ENCODE measurements around the gene CACNA1G.
A peak's percentile ranks its signal among the peaks of the same experiment; 100 is the strongest.

The CACNA1G gene

DNA sequence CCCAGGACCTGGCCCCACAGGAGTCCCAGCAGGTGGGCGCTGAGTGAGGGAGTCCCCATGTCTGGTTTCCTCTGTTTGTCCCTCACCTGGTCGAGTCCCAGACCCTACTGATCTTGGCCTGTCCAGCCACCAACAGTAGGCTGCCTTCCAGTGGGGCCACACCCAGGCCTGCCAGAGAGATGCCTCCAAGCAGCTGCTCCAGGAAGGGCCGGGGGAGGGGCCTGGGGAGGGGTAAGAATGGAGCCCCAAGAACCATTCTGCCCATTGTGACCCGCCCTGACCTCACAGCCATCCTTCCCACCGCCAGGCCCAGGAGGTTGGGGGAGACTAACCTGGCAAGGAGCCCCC lies 12.8 kb upstream of the CACNA1G start:
- no peak for DNase-seq (ENCODE audit: low read depth in 2 of 2)

DNA sequence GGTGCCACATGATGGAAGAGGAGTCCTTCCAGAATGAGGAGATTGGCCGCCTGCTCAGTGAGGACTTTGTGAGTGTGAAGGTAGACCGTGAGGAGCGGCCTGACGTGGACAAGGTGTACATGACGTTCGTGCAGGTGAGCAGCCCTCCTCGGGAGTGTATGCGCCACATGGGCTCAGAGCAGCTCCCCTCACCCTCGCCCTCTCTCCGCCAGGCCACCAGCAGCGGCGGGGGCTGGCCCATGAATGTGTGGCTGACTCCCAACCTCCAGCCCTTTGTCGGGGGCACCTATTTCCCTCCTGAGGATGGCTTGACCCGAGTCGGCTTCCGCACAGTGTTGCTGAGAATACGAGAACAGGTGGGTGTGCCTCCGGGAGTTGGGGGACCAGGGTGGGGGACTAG lies 11.7 kb upstream of the CACNA1G start:
- no peak for DNase-seq (ENCODE audit: low read depth in 2 of 2)

DNA sequence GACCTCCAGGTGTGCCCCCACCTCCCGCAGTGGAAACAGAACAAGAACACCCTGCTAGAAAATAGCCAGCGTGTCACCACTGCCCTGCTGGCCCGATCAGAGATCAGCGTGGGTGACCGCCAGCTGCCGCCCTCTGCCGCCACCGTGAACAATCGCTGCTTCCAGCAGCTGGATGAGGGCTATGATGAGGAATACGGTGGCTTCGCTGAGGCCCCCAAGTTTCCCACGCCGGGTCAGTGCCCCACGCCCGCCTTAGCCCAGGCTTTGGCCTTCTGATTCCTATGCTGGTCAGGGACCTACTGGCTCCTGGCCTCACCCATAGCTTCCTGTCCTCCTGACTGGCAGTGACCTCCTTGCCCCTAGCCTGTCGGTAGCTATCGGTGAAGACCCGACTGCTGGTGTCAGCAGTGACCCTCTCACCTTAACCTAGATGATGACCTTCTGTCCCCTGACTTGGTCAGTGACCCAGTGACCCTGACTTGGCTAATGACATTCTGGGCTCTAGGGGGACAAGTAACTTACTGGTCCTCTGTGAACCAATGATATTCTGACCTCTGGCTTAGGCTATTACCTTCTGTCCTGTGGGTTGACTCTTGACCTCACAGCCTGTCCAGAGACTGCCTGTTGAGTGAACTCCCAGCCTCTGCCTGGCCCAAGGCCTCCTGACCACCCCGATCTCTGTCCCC lies 11.1 kb upstream of the CACNA1G start:
- no peak for DNase-seq (ENCODE audit: low read depth in 2 of 2)

DNA sequence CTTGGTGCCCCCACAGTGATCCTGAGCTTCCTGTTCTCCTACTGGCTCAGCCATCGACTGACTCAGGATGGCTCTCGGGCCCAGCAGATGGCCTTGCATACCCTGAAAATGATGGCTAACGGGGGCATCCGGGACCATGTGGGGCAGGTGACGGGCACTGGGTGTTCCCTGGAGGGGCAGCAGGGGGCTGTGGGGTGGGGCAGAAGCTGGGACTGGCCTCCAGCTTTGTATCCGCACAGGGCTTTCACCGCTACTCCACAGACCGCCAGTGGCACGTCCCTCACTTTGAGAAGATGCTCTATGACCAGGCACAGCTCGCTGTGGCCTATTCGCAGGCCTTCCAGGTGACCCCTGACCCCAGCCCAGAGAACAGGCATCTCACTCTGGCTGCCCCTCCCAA lies 10.5 kb upstream of the CACNA1G start:
- no peak for DNase-seq (ENCODE audit: low read depth in 2 of 2)

DNA sequence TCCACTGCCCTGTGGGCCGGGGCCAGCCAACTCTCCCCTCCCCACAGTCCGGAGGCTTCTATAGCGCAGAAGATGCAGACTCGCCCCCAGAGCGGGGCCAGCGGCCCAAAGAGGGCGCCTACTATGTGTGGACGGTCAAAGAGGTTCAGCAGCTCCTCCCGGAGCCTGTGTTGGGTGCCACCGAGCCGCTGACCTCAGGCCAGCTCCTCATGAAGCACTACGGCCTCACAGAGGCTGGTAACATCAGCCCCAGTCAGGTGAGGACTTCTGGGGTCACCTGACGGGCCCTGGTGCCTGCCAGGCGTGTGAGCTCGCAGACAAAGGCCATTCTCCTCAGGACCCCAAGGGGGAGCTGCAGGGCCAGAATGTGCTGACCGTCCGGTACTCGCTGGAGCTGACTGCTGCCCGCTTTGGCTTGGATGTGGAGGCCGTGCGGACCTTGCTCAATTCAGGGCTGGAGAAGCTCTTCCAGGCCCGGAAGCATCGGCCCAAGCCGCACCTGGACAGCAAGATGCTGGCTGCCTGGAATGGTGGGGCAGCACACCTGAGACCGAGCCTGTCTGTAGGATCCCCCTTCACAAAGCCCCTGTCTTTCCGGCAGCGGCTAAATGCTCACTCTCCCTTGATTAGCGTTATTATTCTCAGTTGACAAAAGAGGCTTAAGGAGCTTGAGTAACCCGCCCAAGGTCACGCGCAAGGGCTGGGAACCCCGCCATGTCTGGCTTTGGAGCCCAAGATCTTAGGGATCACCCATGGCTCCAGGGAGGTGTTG lies 9.7 kb upstream of the CACNA1G start:
- peak; percentile 36 to 45 for DNase-seq (ENCODE audit: low read depth in 2 of 2)

DNA sequence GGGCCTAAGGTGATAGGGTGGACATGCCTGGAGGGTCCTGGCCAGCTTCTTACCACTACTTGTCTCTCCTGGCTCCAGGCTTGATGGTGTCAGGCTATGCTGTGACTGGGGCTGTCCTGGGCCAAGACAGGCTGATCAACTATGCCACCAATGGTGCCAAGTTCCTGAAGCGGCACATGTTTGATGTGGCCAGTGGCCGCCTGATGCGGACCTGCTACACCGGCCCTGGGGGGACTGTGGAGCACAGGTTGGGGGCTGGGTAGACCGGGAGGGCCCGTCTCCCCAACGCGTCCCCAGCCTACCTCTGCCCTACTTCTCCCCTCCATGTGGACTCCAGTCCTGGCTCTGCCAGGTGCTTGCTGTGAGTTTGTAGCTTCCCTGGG lies 9.1 kb upstream of the CACNA1G start:
- DNase-seq (ENCODE audit: low read depth in 2 of 2): no peak

DNA sequence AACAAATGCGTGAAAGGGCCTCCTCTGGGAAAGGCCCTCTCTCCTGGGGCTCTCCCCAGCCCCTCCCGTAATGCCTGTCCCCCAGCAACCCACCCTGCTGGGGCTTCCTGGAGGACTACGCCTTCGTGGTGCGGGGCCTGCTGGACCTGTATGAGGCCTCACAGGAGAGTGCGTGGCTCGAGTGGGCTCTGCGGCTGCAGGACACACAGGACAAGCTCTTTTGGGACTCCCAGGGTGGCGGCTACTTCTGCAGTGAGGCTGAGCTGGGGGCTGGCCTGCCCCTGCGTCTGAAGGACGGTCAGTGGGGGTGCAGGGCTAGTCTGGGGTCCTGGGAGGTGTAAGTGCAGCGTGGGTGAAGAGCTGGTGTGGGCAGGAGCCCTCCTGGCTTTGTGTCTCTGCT lies 8.6 kb upstream of the CACNA1G start:
- DNase-seq (ENCODE audit: low read depth in 2 of 2): no peak

DNA sequence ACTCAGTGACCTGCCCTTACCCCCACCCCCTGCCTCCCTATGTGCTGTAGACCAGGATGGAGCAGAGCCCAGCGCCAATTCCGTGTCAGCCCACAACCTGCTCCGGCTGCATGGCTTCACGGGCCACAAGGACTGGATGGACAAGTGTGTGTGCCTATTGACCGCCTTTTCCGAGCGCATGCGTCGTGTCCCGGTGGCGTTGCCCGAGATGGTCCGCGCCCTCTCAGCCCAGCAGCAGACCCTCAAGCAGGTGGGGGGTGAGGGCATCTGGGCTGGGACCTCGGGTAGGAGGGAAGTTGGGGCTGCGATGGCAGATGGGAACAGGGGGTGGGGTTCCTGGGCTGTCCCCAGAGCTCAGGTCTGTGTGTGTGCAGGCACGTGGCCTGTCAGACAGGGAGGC lies 6.3 kb upstream of the CACNA1G start:
- no peak for DNase-seq (ENCODE audit: low read depth in 2 of 2)

DNA sequence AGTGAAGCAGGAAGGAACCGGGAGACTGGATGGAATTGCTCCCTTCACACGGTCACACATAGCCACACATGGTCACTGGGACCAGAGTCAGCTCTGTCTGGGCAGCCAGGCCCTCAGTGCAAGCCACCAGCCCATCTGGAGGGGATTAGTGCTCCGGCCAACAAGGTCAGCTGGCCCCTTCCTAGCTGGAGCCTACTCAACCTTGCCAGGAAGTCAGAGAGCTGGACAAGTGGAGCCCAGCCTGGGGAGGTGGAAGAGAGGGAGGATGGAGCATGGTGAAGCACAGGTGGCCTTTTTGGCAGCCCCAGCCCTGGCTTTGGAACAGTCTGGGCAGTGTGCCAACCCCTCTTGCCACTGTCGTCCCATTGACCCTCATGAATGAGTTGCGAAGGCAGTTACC lies 3.7 kb upstream of the CACNA1G start:
- DNase-seq (ENCODE audit: low read depth in 2 of 2): no peak

DNA sequence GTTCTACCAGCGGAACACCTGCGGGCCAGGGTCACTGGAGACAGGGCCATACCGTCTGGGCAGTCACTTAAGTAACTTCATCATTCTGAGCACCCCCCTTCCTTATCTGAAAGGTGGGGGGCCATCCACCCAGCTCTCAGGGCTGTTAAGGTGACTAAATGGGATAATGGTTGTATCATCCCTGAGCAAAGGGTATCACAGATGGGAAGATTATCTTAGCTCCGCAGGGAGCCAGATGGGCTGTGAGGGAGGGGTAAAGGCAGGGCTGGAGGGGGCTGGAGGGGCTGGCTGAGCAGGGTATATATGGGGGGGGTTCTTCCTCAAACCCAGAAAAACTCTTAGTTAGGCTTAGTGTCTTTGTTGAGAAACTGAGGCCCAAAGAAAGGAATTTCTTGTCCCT lies 2.9 kb upstream of the CACNA1G start:
- no peak for DNase-seq (ENCODE audit: low read depth in 2 of 2)

DNA sequence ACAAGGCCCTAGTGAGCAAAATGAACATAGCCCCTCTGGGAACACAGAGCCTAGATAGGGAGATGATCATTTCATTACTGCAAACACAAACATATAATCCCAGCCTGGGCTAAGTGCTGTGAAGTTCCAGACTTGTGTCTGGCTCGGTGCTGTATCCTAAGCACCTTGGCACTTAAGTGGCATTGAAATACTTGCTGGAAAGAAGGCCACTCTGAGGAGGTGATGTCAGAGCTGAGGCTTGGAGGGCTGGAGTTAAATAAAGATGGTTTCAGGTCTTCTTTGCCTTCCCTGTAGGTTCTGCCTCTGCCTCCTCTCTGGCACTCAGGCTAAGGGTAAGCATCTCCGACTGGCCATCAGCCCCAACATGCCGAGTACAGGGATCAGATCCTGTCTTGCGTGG lies 2.4 kb upstream of the CACNA1G start:
- no peak for DNase-seq (ENCODE audit: low read depth in 2 of 2)

DNA sequence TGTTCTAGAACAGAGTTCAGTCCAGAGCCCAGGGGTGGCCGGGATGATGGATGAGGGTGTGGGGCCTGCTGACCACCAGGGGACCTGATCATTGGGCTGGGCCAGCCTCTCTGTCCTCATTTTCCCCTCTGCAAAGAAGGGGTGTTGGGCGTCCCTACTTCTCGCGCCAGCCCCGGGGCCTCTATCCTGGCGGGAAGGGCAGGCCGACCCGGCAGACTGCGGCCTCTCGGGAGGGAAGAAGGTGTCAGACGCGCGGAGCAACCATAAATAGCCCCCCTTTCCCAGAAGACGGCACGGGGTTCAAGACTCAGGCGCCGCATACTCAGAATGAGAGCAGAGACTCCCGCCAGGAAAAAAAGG lies 2.0 kb upstream of the CACNA1G start:
- no peak for DNase-seq (ENCODE audit: low read depth in 2 of 2)

DNA sequence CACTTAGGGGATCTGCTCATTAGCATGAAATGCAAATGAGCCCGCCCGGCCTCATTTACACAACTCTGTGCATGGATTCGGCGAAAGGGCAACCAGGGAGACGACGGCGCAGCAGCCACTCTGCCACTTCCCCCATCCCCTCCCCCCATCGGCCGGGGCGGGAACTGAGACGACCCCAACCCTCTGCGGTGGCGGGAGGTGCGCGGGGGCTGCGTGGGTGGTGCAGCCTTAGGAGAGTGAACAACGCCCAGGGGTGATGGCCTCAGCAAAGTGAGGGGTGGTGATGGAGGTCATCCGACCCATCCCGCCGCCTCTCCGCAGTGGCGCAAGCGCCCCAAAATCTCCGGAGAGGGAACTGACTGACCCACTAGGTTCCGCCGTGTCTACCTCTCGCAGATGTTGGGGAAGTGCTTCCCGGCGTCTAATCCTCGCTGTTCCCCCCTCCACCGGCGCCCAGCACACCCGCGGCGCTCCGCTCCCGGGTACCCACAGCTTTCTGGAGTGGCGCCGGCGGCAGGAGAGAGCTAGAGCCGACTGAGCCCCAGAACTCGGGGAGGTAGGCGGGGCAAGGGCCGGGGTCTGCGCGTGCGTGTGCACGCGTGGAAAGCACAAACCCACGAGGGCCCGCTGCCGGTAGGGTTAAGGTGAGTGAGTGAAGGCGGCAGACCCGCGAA lies 1.4 kb upstream of the CACNA1G start:
- DNase-seq (ENCODE audit: low read depth in 2 of 2): no peak

DNA sequence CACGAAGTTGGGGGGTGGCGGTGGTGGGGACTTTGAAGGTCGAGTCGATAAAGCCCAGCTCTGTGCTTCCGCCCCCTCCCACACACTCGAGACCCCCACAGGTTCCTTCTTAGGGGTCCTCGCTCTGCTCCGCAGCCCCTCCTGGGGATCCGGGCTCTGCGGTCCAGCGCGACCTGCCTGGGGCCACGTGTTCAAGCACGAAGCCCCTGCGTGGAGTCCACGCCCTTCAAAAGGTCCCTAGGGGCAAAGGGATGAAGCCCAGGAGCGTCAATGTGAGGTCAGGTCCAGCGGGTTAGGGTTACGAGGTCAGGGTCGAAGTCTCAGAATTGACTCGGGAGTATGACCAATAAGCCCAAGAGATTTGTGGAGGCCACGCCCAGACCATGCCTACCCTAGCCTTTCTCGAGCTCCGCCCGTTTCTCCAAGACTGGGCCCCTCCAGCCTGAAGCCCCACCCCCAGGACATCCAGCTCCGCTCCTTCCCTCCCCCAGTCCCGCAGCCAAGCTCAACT lies 786 bp upstream of the CACNA1G start:
- DNase-seq (ENCODE audit: low read depth in 2 of 2): no peak

DNA sequence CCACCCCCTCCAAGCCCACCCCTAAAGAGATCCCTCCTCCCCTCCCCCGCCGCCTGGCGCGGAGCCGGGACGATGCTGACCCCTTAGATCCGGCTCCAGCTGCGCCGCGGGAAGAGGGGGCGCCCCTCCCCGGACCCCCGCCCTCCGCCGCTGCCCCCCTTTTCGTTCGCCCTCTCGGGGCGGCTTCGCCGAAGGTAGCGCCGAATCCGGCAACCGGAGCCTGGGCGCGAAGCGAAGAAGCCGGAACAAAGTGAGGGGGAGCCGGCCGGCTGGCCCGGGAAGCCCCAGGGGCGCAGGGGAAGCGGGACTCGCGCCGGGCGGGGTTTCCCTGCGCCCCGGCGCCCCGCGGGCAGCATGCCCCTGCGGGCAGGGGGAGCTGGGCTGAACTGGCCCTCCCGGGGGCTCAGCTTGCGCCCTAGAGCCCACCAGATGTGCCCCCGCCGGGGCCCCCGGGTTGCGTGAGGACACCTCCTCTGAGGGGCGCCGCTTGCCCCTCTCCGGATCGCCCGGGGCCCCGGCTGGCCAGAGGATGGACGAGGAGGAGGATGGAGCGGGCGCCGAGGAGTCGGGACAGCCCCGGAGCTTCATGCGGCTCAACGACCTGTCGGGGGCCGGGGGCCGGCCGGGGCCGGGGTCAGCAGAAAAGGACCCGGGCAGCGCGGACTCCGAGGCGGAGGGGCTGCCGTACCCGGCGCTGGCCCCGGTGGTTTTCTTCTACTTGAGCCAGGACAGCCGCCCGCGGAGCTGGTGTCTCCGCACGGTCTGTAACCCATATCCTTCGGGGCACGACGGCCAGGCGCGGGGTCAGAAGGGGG lies 623 bp downstream of the CACNA1G start:
- DNase-seq (ENCODE audit: low read depth in 2 of 2): no peak

DNA sequence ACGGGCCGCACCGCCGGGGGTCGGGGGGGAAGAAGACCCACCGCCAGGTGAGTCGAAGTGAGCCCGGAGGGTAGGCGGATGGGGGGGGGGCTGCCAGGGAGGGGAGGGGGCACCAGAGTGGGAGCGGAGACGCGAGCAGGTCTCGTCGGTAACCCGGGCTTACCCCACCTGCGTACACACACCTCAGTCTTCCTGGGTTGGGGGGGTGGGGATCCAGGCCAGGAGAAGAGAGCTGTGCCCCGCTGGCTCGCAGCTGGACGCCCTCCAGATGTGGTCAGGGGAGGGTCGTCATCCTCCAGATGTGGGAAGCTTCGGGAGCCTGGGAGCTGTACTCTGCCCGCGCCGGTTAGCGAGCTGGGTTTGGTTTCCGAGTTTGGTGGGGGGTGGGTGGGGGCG lies 1.2 kb downstream of the CACNA1G start:
- no peak for DNase-seq (ENCODE audit: low read depth in 2 of 2)

DNA sequence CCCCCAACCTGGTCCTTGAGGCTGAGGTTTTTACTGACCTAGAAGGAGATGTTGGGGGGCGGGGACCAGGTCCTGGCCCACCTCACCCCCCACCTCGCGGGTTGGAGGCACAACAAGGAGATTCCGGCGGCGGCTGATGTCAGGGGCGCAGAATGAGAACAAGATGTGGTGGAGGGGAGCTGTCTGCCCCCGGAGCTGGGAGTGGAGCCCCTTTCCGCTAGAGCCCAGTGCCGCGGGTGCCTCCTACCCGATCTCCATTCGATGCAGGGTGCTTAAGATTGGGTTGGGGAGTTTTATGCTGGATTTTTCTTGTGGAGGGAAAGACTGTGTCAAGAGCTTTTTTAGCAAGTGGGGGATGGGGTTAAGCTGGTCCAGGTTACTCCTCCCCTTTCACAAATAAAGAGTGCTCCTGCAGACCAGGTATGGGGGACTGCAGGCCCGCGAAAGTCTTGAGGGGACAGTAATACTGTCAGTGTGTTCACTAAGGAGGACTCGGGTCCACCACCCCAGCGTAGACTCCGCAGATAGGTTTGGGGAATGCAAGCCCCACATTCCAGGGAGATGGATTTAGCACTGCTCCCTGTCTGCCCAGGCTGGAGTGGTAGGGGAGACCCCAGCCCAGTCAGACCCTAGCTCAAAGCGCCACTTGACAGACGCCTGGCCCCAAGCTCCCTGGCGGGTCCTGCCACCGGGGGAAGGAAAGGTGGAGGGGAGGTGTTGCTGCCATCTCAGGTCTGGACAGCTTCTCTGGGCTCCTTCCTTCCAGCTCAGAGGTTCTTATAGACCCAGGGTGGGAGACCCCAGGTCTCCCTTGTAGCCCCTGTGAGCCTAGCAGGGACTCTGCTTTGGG lies 2.0 kb downstream of the CACNA1G start:
- DNase-seq (ENCODE audit: low read depth in 2 of 2): no peak

DNA sequence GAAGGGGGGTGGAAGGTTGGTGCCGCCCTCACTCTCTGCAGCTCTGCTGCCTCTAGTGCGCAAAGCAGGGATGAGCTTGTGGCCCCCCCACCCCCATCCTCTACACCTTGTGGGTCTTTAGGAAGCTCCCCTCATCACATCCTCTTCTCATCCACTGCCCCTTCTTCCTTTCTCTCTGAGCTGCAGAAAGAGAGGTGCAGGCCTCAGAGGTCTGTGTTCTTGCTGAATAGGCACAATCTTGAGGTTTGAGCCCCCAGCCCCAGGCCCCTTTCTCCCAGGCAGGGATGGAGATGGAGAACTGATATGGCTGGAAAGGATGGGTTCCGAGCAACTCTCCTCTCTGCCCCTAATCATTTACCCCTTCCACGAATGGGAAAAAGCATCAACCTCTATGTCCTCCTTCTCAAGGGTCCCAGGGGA lies 2.6 kb downstream of the CACNA1G start:
- DNase-seq (ENCODE audit: low read depth in 2 of 2): no peak

DNA sequence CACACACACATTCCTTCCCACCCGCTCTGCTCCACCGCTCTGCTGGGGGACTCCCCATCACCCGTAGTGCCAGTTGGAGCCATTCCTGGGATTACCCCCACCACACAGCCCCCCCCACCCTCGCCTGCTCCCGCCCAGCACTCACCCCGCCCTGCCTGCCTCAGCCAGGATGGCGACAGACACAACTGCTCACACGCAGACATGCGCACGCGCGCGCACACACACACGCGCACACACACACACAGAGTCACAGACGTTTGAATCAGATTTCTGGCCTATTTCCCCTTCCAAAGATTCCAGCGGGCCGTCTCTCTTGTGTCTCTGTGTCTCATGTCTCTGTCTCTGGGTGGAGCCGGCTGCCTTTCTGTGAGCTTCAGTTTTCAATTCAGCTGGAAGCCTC lies 4.4 kb downstream of the CACNA1G start:
- peak; percentile 63 to 69 for DNase-seq (ENCODE audit: low read depth in 2 of 2)

DNA sequence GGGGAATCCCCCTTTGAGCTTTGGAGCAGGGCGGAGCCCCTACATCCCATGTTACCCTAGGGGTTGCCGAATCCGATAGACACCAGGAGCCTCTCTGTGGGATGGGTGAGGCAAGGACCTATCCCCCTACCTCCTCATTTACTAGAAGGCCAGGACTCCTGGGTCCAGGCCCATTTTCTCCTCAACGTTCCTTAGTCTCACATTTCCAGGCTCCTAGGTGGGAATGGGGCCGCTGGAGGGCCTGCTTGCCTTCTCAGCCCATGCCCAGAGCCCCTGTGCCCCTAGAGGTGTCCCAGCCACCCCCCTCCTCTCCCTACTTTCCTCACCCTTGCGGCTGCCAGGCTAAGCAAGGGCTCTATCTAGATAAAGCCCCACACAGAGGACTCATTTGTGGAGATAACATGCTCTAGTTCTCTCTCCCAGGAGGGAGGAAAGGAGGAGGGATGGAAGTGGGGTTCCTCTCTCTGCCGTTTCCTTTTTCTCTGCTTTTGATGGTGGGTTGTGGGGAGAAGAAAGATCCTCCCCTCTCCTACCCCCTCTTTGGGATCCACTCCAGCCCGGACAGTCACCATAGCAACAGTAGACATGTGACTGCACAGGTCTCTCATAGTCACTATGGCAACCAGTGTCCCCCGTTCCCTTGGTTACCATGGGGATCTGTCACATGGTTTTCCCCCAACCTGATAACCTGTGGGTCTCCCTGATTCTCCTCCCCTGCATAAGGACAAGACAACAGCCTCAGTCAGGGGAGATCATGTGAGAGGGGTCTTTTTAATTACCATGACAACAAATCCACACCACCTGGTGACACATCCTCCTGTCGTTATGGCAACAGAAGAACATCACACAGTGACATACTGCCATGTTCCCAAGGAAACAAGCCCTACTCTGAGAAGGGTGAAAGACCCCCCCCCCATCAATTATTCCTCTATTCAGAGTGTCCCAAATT lies 5.2 kb downstream of the CACNA1G start:
- no peak for DNase-seq (ENCODE audit: low read depth in 2 of 2)
